SU-DHL-6 (cell line): ENCODE measurements around the gene CARD19.
A peak's percentile ranks its signal among the peaks of the same experiment; 100 is the strongest.

ENCODE experiments used
- H2AFZ ChIP-seq: fragments of 200-600 bp; sonication (generic); 2 replicates; pipeline ENCODE4 v1.6.1; 2014; ENCODE audit warnings: low read depth, mild to moderate bottlenecking, moderate library complexity, mixed read lengths, antibody characterized with exemption, low read length; ENCODE audit not compliant: severe bottlenecking
- H3F3A ChIP-seq: fragments of 200-600 bp; shearing (Covaris generic); 2 replicates; pipeline ENCODE4 v1.6.0; 2016; ENCODE audit warnings: antibody characterized with exemption, mild to moderate bottlenecking; ENCODE audit not compliant: insufficient read depth
- H3K27ac ChIP-seq: fragments of 200-600 bp; sonication (generic); 2 replicates; pipeline ENCODE4 v1.5.1; 2016; ENCODE audit warnings: low read depth, mild to moderate bottlenecking, low read length, moderate library complexity, mixed read lengths
- H3K27me3 ChIP-seq: fragments of 200-600 bp; sonication (generic), shearing (Covaris generic); 2 replicates; pipeline ENCODE4 v1.6.0; 2014; ENCODE audit warnings: mild to moderate bottlenecking, low read length
- H3K36me3 ChIP-seq: fragments of 200-600 bp; sonication (generic); 2 replicates; pipeline ENCODE4 v1.6.1; 2014; ENCODE audit warnings: mild to moderate bottlenecking, low read length, mixed read lengths
- H3K4me2 ChIP-seq: fragments of 300-600, 200-600 bp; shearing (Covaris generic), sonication (generic); 2 replicates; pipeline ENCODE4 v1.6.0; 2014; ENCODE audit warnings: low read length, low read depth, mild to moderate bottlenecking; ENCODE audit not compliant: poor library complexity, severe bottlenecking
- H3K4me3 ChIP-seq: fragments of 200-600 bp; sonication (generic); 2 replicates; pipeline ENCODE4 v1.5.1; 2014; ENCODE audit warnings: antibody characterized with exemption, low read length, mild to moderate bottlenecking, mixed read lengths; ENCODE audit not compliant: insufficient read depth, poor library complexity, severe bottlenecking
- H3K79me2 ChIP-seq: fragments of 200-600 bp; sonication (generic); 2 replicates; pipeline ENCODE4 v1.6.1; 2014; ENCODE audit warnings: mild to moderate bottlenecking, low read length, moderate library complexity; ENCODE audit not compliant: insufficient read depth
- H3K9ac ChIP-seq: fragments of 200-600 bp; sonication (generic); 2 replicates; pipeline ENCODE4 v1.7.0; 2014; ENCODE audit warnings: mild to moderate bottlenecking, low read length
- H3K9me2 ChIP-seq: fragments of 200-600 bp; sonication (generic); replicated peaks from 2 replicates; pipeline ENCODE4 v1.6.1; 2014; ENCODE audit warnings: low read length; ENCODE audit not compliant: insufficient read depth
- H3K9me3 ChIP-seq: fragments of 200-600 bp; sonication (generic); 2 replicates; pipeline ENCODE4 v1.6.1; 2014; ENCODE audit warnings: low read length, mixed read lengths; ENCODE audit not compliant: insufficient read depth
- H4K20me1 ChIP-seq: fragments of 200-600 bp; sonication (generic); 2 replicates; pipeline ENCODE4 v1.6.1; 2014; ENCODE audit warnings: low read depth, mild to moderate bottlenecking, antibody characterized with exemption, low read length, moderate library complexity, mixed read lengths
- CTCF ChIP-seq: fragments of 200-600 bp; sonication (generic); IDR thresholded peaks from one replicate; pipeline ENCODE4 v1.5.1; 2017; ENCODE audit warnings: antibody characterized with exemption, mild to moderate bottlenecking, low read length, moderate library complexity; ENCODE audit not compliant: insufficient read depth, poor library complexity, severe bottlenecking
- EZH2phosphoT487 ChIP-seq: fragments of 200-600 bp; sonication (generic), shearing (Covaris generic); conservative IDR thresholded peaks from 2 replicates; pipeline ENCODE4 v1.6.1; 2018; ENCODE audit warnings: mild to moderate bottlenecking, antibody characterized with exemption, low read length, moderate library complexity, mixed read lengths

CARD19 gene

GRCh38 chr9:93095205-93096130 is 549 bp upstream of the CARD19 start:
- Histone ChIP-seq H2AFZ (peak overlapping the region; percentile 30), H3K4me3 (peak overlapping the region; percentile 90), H3K79me2 (no peaks in the 10 kb centered on the region), H3K9me2 (no peaks in the 10 kb centered on the region), H3K27ac (peak overlapping the region; percentile 69), H3K27me3 (no peaks in the 10 kb centered on the region), H3K9ac (peak overlapping the region; percentile 77), H3K4me2 (peak overlapping the region; percentile 62), H3K9me3 (no peaks in the 10 kb centered on the region), H3F3A (peaks cover 18% of the 10 kb centered on the region), H4K20me1 (no peaks in the 10 kb centered on the region), H3K36me3 (no peaks in the 10 kb centered on the region)
- TF ChIP-seq EZH2phosphoT487 (no peak), CTCF (no peak)

GRCh38 chr9:93096811-93097382 is 880 bp downstream of the CARD19 start:
- H2AFZ ChIP-seq, result peak overlapping the region; percentile 97
- H3K9ac ChIP-seq, result peak overlapping the region; percentile 77
- H3K9me2 ChIP-seq, result no peaks in the 10 kb centered on the region
- H3K9me3 ChIP-seq, result no peaks in the 10 kb centered on the region
- peaks cover 18% of the 10 kb centered on the region for H3F3A ChIP-seq
- H3K27ac ChIP-seq, result no peak overlapping the region
- H3K4me2 ChIP-seq, result peak overlapping the region; percentile 60
- no peaks in the 10 kb centered on the region for H3K27me3 ChIP-seq
- TF ChIP-seq EZH2phosphoT487, result no peak
- no peak for TF ChIP-seq CTCF
- no peaks in the 10 kb centered on the region for H4K20me1 ChIP-seq
- no peaks in the 10 kb centered on the region for H3K79me2 ChIP-seq
- no peaks in the 10 kb centered on the region for H3K36me3 ChIP-seq
- peak overlapping the region; percentile 90 for H3K4me3 ChIP-seq

GRCh38 chr9:93097511-93098201 is 1.6 kb downstream of the CARD19 start:
- Histone ChIP-seq H3F3A (peaks cover 18% of the 10 kb centered on the region), H3K9me2 (no peaks in the 10 kb centered on the region), H3K4me2 (no peak overlapping the region), H3K27ac (no peak overlapping the region), H3K79me2 (no peaks in the 10 kb centered on the region), H3K4me3 (no peak overlapping the region), H3K27me3 (no peaks in the 10 kb centered on the region), H3K36me3 (no peaks in the 10 kb centered on the region), H2AFZ (no peak overlapping the region), H3K9ac (no peak overlapping the region), H3K9me3 (no peaks in the 10 kb centered on the region), H4K20me1 (no peaks in the 10 kb centered on the region)
- TF ChIP-seq CTCF, result no peak
